CD8-positive, alpha-beta memory T cell (primary cell): Measurements from ENCODE around the gene P2RY11. TPM values are rescaled to one million over a fixed set of nuclear protein-coding genes. Genes with fewer than 3 reads are reported as not detected.

ENCODE experiments used
- CTCF ChIA-PET: fragments of 350-600 bp; sonication (Branson Sonifier 250); formaldehyde crosslinking; loops from one replicate; lab custom pipeline; 2021; ENCODE audit warnings: antibody characterized with exemption; lab: Charles Lee
- POLR2A ChIA-PET: fragments of 350-600 bp; sonication (Branson Sonifier 250); formaldehyde crosslinking; loops from one replicate; lab custom pipeline; 2021; ENCODE audit warnings: antibody characterized with exemption; lab: Charles Lee
- DNase-seq, 5 donors: peaks; one replicate each; pipeline versions ENCODE4 v3.0.0 to v3.0.0-alpha.2; 2020 to 2022; ENCODE audit warnings: mixed read lengths in 1 of 5
- H3K27ac ChIP-seq: one replicate; pipeline ENCODE4 v1.7.0; 2013; ENCODE audit warnings: low read depth, mild to moderate bottlenecking, low read length, moderate library complexity
- H3K27me3 ChIP-seq: 2 replicates; pipeline ENCODE4 v1.7.0; 2013; ENCODE audit warnings: low read length, mild to moderate bottlenecking; ENCODE audit not compliant: insufficient read depth, poor library complexity, severe bottlenecking
- H3K36me3 ChIP-seq: 2 replicates; pipeline ENCODE4 v1.7.0; 2013; ENCODE audit warnings: mild to moderate bottlenecking, low read length, moderate library complexity; ENCODE audit not compliant: insufficient read depth
- H3K4me1 ChIP-seq: 2 replicates; pipeline ENCODE4 v1.7.0; 2013; ENCODE audit warnings: mild to moderate bottlenecking, low read length, moderate library complexity; ENCODE audit not compliant: insufficient read depth
- H3K4me3 ChIP-seq: 2 replicates; pipeline ENCODE4 v1.7.0; 2013; ENCODE audit warnings: mild to moderate bottlenecking, low read length
- H3K9me3 ChIP-seq: 2 replicates; pipeline ENCODE4 v1.7.0; 2013; ENCODE audit warnings: mild to moderate bottlenecking, low read length
- H3K27ac Mint-ChIP-seq, 8 donors: one replicate each; pipeline ENCODE4 v1.8.0; 2020 to 2021; ENCODE audit warnings: mixed read lengths in 8 of 8, mild to moderate bottlenecking in 6 of 8, inconsistent platforms in 3 of 8, moderate library complexity in 3 of 8
- H3K27me3 Mint-ChIP-seq, 2 donors: one replicate each; pipeline ENCODE4 v1.8.0; 2020 to 2021; ENCODE audit warnings: mixed read lengths in 2 of 2, mild to moderate bottlenecking in 1 of 2, moderate library complexity in 1 of 2
- H3K36me3 Mint-ChIP-seq, 3 donors: one replicate each; pipeline ENCODE4 v1.8.0; 2020 to 2021; ENCODE audit warnings: mixed read lengths in 3 of 3, inconsistent platforms in 1 of 3, mild to moderate bottlenecking in 1 of 3
- H3K4me1 Mint-ChIP-seq, 3 donors: one replicate each; pipeline ENCODE4 v1.8.0; 2020 to 2021; ENCODE audit warnings: mixed read lengths in 3 of 3, inconsistent platforms in 1 of 3, mild to moderate bottlenecking in 1 of 3
- H3K4me3 Mint-ChIP-seq, 7 donors: one replicate each; pipeline ENCODE4 v1.8.0; 2020 to 2021; ENCODE audit warnings: mixed read lengths in 7 of 7, mild to moderate bottlenecking in 6 of 7, moderate library complexity in 4 of 7, inconsistent platforms in 2 of 7
- H3K9me3 Mint-ChIP-seq, 5 donors: one replicate each; pipeline ENCODE4 v1.8.0; 2020 to 2022; ENCODE audit warnings: mixed read lengths in 5 of 5, mild to moderate bottlenecking in 3 of 5, moderate library complexity in 2 of 5, inconsistent platforms in 1 of 5
- polyA plus RNA-seq: library from polyadenylated mRNA; unstranded; fragments of 300-500 nt; fragmentation: Illumina TruSeq; gene quantifications from one replicate; pipeline ENCODE4 v1.2.3, GENCODE V29; 2021
- total RNA-seq, 2 experiments: library from RNA; stranded (reverse); gene quantifications; one replicate each; pipeline ENCODE4 v1.2.3, GENCODE V29; 2021

Gene P2RY11
- total and polyA plus RNA-seq, 3 experiments from 2014 or later, result 7.4 to 58.1 (median 53.7) TPM

GRCh38 chr19:10122045-10122444 lies 10.6 kb downstream of the P2RY11 start:
- no peak for DNase-seq
- Mint-ChIP-seq H3K4me3 (no peak overlapping the region), H3K4me1 (peaks cover 11 to 22% (median 17%) of the 10 kb centered on the region in 3 donors), H3K36me3 (peaks cover 0 to 31% (median 6%) of the 10 kb centered on the region in 3 donors), H3K27ac (no peak overlapping the region), H3K27me3 (no peaks in the 10 kb centered on the region), H3K9me3 (no peaks in the 10 kb centered on the region)
- ChIA-PET POLR2A (interaction anchor here (0.7 kb wide), 1 partner anchor 595 kb away, joined by 6 read pairs; no protein-coding TSS in a partner anchor), CTCF (interaction anchor here (0.8 to 1.4 kb wide), 2 partner anchors 19 to 37 kb away, joined by 3 read pairs; no protein-coding TSS in a partner anchor)
- no peaks in the 10 kb centered on the region for H3K9me3 ChIP-seq
- H3K4me3 ChIP-seq, result no peak overlapping the region
- H3K27me3 ChIP-seq, result no peaks in the 10 kb centered on the region
- H3K36me3 ChIP-seq, result peaks cover 8% of the 10 kb centered on the region
- H3K4me1 ChIP-seq, result peaks cover 20% of the 10 kb centered on the region
- no peak overlapping the region for H3K27ac ChIP-seq

- no peak overlapping the region for H3K4me3 Mint-ChIP-seq
- Histone ChIP-seq H3K27me3 (no peaks in the 10 kb centered on the region), H3K27ac (no peak overlapping the region), H3K4me3 (no peak overlapping the region), H3K4me1 (no peaks in the 10 kb centered on the region), H3K9me3 (no peaks in the 10 kb centered on the region), H3K36me3 (no peaks in the 10 kb centered on the region)
- DNase-seq, result no peak
- peak overlapping the region in 2 of 8 donors; percentile 17 to 71 for H3K27ac Mint-ChIP-seq
- peaks cover 0 to 21% (median 3%) of the 10 kb centered on the region in 3 donors for H3K36me3 Mint-ChIP-seq
- no peaks in the 10 kb centered on the region for H3K9me3 Mint-ChIP-seq
- ChIA-PET POLR2A (interaction anchor here (0.6 kb wide), 1 partner anchor 165 kb away, joined by 3 read pairs; the partner anchor contains the start of gene ICAM5), CTCF (interaction anchor here (0.6 to 0.9 kb wide), 2 partner anchors 12 to 19 kb away, joined by 3 read pairs; no protein-coding TSS in a partner anchor)
- H3K27me3 Mint-ChIP-seq, result no peaks in the 10 kb centered on the region
- H3K4me1 Mint-ChIP-seq, result peaks cover 6 to 8% (median 6%) of the 10 kb centered on the region in 3 donors
These were observed 12.9 kb downstream of the P2RY11 start for GRCh38 chr19:10124429-10124828.

GRCh38 chr19:10126213-10126639 lies 14.7 kb downstream of the P2RY11 start:
- H3K4me3 Mint-ChIP-seq, result no peak overlapping the region
- no peaks in the 10 kb centered on the region for H3K27me3 Mint-ChIP-seq
- H3K27ac ChIP-seq, result no peak overlapping the region
- CTCF ChIA-PET, result interaction anchor here (1.0 to 2.1 kb wide), 2 partner anchors 48 to 124 kb away, joined by 3 to 5 read pairs; no protein-coding TSS in a partner anchor
- peaks cover 0 to 27% (median 7%) of the 10 kb centered on the region in 3 donors for H3K36me3 Mint-ChIP-seq
- POLR2A ChIA-PET, result no interaction called here
- H3K36me3 ChIP-seq, result no peaks in the 10 kb centered on the region
- DNase-seq, result no peak
- H3K27ac Mint-ChIP-seq, result peak overlapping the region in 1 of 8 donors; percentile 66
- H3K4me1 Mint-ChIP-seq, result no peaks in the 10 kb centered on the region
- no peaks in the 10 kb centered on the region for H3K9me3 Mint-ChIP-seq
- H3K27me3 ChIP-seq, result no peaks in the 10 kb centered on the region
- H3K9me3 ChIP-seq, result no peaks in the 10 kb centered on the region
- H3K4me1 ChIP-seq, result no peaks in the 10 kb centered on the region
- no peak overlapping the region for H3K4me3 ChIP-seq

- Mint-ChIP-seq H3K4me3 (no peak overlapping the region), H3K27ac (peak overlapping the region in 1 of 8 donors; percentile 46), H3K4me1 (peaks cover 0 to 3% (median 2%) of the 10 kb centered on the region in 3 donors), H3K27me3 (no peaks in the 10 kb centered on the region), H3K36me3 (peaks cover 5 to 73% (median 11%) of the 10 kb centered on the region in 3 donors), H3K9me3 (no peaks in the 10 kb centered on the region)
- POLR2A ChIA-PET, result interaction anchor here (0.6 to 1.8 kb wide), 3 partner anchors 10 to 22 kb away, joined by 4 to 7 read pairs (median 5); no protein-coding TSS in a partner anchor
- DNase-seq, result no peak
- peaks cover 35% of the 10 kb centered on the region for H3K36me3 ChIP-seq
- H3K4me3 ChIP-seq, result no peak overlapping the region
- H3K4me1 ChIP-seq, result no peaks in the 10 kb centered on the region
- no peaks in the 10 kb centered on the region for H3K27me3 ChIP-seq
- CTCF ChIA-PET, result interaction anchor here (0.7 to 2.9 kb wide), 5 partner anchors 10 to 117 kb away, joined by 3 to 12 read pairs (median 5); no protein-coding TSS in a partner anchor
- no peak overlapping the region for H3K27ac ChIP-seq
- H3K9me3 ChIP-seq, result no peaks in the 10 kb centered on the region
These were observed 21.4 kb downstream of the P2RY11 start for GRCh38 chr19:10132905-10133304.

GRCh38 chr19:10133596-10133995 lies 22.1 kb downstream of the P2RY11 start:
- Mint-ChIP-seq H3K27ac (peak overlapping the region in 1 of 8 donors; percentile 19), H3K9me3 (no peaks in the 10 kb centered on the region), H3K4me1 (peaks cover 1 to 3% (median 2%) of the 10 kb centered on the region in 3 donors), H3K36me3 (peaks cover 5 to 74% (median 11%) of the 10 kb centered on the region in 3 donors), H3K27me3 (no peaks in the 10 kb centered on the region), H3K4me3 (no peak overlapping the region)
- no peaks in the 10 kb centered on the region for H3K27me3 ChIP-seq
- no peak for DNase-seq
- POLR2A ChIA-PET, result interaction anchor here (1.2 kb wide), 1 partner anchor 14 kb away, joined by 5 read pairs; no protein-coding TSS in a partner anchor
- no peaks in the 10 kb centered on the region for H3K9me3 ChIP-seq
- no peaks in the 10 kb centered on the region for H3K4me1 ChIP-seq
- H3K4me3 ChIP-seq, result no peak overlapping the region
- no peak overlapping the region for H3K27ac ChIP-seq
- H3K36me3 ChIP-seq, result peaks cover 38% of the 10 kb centered on the region
- CTCF ChIA-PET, result interaction anchor here (1.4 to 2.9 kb wide), 4 partner anchors 9 to 116 kb away, joined by 3 to 12 read pairs (median 8); no protein-coding TSS in a partner anchor

- Mint-ChIP-seq H3K9me3 (no peaks in the 10 kb centered on the region), H3K27ac (peak overlapping the region in 1 of 8 donors; percentile 26), H3K4me3 (no peak overlapping the region), H3K36me3 (peaks cover 5 to 78% (median 11%) of the 10 kb centered on the region in 3 donors), H3K4me1 (peaks cover 2 to 6% (median 3%) of the 10 kb centered on the region in 3 donors), H3K27me3 (no peaks in the 10 kb centered on the region)
- H3K36me3 ChIP-seq, result peaks cover 43% of the 10 kb centered on the region
- peaks cover 2% of the 10 kb centered on the region for H3K4me1 ChIP-seq
- no peak for DNase-seq
- no peak overlapping the region for H3K4me3 ChIP-seq
- H3K27ac ChIP-seq, result no peak overlapping the region
- no peaks in the 10 kb centered on the region for H3K9me3 ChIP-seq
- ChIA-PET POLR2A (no interaction called here), CTCF (interaction anchor here (1.3 to 2.0 kb wide), 2 partner anchors 14 to 21 kb away, joined by 3 to 10 read pairs; no protein-coding TSS in a partner anchor)
- H3K27me3 ChIP-seq, result no peaks in the 10 kb centered on the region
These were observed 22.5 kb downstream of the P2RY11 start for GRCh38 chr19:10134040-10134439.

GRCh38 chr19:10135551-10136334 lies 24.2 kb downstream of the P2RY11 start:
- POLR2A ChIA-PET, result no interaction called here
- no peak for DNase-seq
- H3K9me3 Mint-ChIP-seq, result no peaks in the 10 kb centered on the region
- no peaks in the 10 kb centered on the region for H3K27me3 ChIP-seq
- peaks cover 2 to 13% (median 3%) of the 10 kb centered on the region in 3 donors for H3K4me1 Mint-ChIP-seq
- H3K4me3 ChIP-seq, result no peak overlapping the region
- H3K36me3 ChIP-seq, result peaks cover 59% of the 10 kb centered on the region
- H3K27ac ChIP-seq, result no peak overlapping the region
- H3K27me3 Mint-ChIP-seq, result no peaks in the 10 kb centered on the region
- no peaks in the 10 kb centered on the region for H3K9me3 ChIP-seq
- no peak overlapping the region for H3K4me3 Mint-ChIP-seq
- H3K27ac Mint-ChIP-seq, result peak overlapping the region in 1 of 8 donors; percentile 79
- peaks cover 5 to 86% (median 8%) of the 10 kb centered on the region in 3 donors for H3K36me3 Mint-ChIP-seq
- CTCF ChIA-PET, result no interaction called here
- peaks cover 13% of the 10 kb centered on the region for H3K4me1 ChIP-seq
